ENCODE measurements around the gene SDC3.

GRCh38 chr1:30905403-30905802 is 3.2 kb downstream of the SDC3 start:
- TF ChIP-seq CTCF (IDR thresholded peaks at IDR 0.05), result no peak
- TF ChIP-seq EZH2 (IDR thresholded peaks at IDR 0.05; ENCODE audit: borderline replicate concordance, insufficient read depth, low read depth, low read length, poor library complexity, severe bottlenecking), result no peak

Measured in B cell (primary cell).